Effector memory CD4-positive, alpha-beta T cell (primary cell): Measurements from ENCODE around the gene SLC26A1.

Experiments
- DNase-seq, 3 donors: peaks; one replicate each; pipeline ENCODE4 v3.0.0-alpha.2; 2020
- H3K27ac ChIP-seq: 2 replicates; pipeline ENCODE4 v1.7.0; 2013; ENCODE audit warnings: mild to moderate bottlenecking, low read length, moderate library complexity; ENCODE audit not compliant: insufficient read depth, poor library complexity, severe bottlenecking
- H3K27me3 ChIP-seq: replicated peaks from 2 replicates; pipeline ENCODE4 v1.7.0; 2013; ENCODE audit warnings: mild to moderate bottlenecking, low read length; ENCODE audit not compliant: insufficient read depth, control insufficient read depth, poor library complexity, severe bottlenecking
- H3K36me3 ChIP-seq: 2 replicates; pipeline ENCODE4 v1.7.0; 2013; ENCODE audit warnings: mild to moderate bottlenecking, low read length, moderate library complexity; ENCODE audit not compliant: control insufficient read depth, insufficient read depth
- H3K4me1 ChIP-seq: 2 replicates; pipeline ENCODE4 v1.7.0; 2013; ENCODE audit warnings: low read length, mild to moderate bottlenecking; ENCODE audit not compliant: control insufficient read depth, insufficient read depth, poor library complexity, severe bottlenecking
- H3K4me3 ChIP-seq: 2 replicates; pipeline ENCODE4 v1.7.0; 2013; ENCODE audit warnings: low read length, low read depth, mild to moderate bottlenecking; ENCODE audit not compliant: insufficient read depth, poor library complexity, severe bottlenecking
- H3K9me3 ChIP-seq: 2 replicates; pipeline ENCODE4 v1.7.0; 2013; ENCODE audit warnings: mild to moderate bottlenecking, low read length, moderate library complexity; ENCODE audit not compliant: control insufficient read depth

The SLC26A1 gene

GRCh38 chr4:988726-989721, 4.2 kb downstream of the SLC26A1 start:
- Histone ChIP-seq H3K9me3 (no peaks in the 10 kb centered on the region), H3K27me3 (no peaks in the 10 kb centered on the region), H3K4me3 (no peak overlapping the region), H3K4me1 (peaks cover 15% of the 10 kb centered on the region), H3K36me3 (peaks cover 12% of the 10 kb centered on the region), H3K27ac (no peak overlapping the region)
- DNase-seq = no peak

DNA sequence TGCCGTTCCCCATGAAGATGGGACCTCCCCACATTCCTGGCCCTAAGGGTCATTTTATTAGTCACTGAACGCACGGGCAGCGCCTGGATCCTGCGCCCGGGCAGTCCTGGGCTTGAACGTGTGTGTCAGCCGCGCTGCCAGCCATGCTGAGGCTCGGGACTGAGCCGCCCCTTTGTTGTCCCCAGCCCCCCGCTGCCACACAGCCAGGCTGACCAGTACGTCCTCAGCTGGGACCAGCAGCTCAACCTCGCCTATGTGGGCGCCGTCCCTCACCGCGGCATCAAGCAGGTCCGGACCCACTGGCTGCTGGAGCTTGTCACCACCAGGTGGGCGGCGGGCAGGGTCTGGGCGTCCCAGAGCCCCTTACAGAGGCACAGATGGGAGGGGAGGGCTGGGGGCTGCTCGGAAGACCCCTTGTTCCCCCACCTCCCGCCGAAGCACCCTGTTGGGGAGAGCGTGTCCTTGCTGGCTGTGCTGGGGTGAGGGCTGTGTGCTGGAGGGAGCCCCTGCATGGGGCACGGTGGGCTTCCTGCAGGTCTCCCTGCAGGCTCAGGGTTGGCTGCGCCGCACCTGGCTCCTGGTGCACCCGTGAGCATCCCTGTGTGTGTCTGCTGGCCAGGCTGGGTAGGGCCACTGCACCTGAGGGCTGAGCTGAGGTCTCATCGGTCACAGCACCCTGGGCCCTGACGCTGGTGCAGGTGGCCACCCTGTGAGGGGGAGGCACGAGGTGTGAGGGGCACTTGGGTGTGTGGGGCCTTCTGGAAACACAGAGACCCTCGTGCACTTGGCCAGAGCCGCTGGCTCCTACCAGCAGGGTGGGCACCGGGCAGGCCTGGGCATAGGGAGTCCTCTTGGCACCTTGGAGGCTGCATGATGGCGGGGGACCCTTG, 5.3 kb downstream of the SLC26A1 start:
- Histone ChIP-seq H3K4me1 (peaks cover 15% of the 10 kb centered on the region), H3K4me3 (peak overlapping the region; percentile 61), H3K27ac (no peak overlapping the region), H3K27me3 (no peaks in the 10 kb centered on the region), H3K36me3 (peaks cover 12% of the 10 kb centered on the region), H3K9me3 (no peaks in the 10 kb centered on the region)
- no peak for DNase-seq

DNA sequence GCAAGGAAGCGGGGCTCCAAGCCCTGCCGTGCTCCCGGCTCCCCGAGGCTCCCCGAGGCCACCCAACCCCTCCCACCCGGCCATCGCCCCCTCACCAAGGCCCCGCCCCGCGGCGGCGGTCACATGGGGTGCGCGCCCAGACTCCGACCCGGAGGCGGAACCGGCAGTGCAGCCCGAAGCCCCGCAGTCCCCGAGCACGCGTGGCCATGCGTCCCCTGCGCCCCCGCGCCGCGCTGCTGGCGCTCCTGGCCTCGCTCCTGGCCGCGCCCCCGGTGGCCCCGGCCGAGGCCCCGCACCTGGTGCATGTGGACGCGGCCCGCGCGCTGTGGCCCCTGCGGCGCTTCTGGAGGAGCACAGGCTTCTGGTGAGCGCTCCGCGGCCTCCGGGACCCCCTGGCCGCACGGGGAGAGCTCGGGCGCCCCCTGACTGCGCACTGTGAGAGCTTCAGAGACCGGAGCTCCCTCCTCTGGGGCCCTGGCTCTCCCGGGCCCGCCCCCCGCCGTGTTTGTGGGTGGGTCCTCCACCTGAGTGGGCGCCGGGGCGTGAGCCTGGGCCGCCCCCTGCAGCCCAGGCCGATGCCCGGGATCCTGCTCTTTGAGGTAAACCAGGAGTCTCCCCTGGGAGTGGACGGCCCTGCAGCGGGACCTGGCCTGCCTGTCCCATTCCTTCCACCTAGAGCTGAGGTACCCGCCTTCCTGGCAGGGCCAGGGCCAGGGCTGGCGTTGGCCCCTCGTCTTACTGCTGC, 6.2 kb downstream of the SLC26A1 start, which contains the start of gene IDUA:
Gene IDUA (plus strand): TSS at position 166 of the 745 bp plus-strand sequence. CDS start 41 bp downstream, at position 207.
- Histone ChIP-seq H3K4me3 (peak within 1 kb of the TSS; percentile 61), H3K4me1 (peaks cover 15% of the 10 kb centered on the region)

GRCh38 chr4:986428-986878, 6.8 kb downstream of the SLC26A1 start:
- H3K27me3 ChIP-seq = no peaks in the 10 kb centered on the region
- H3K4me3 ChIP-seq = peak overlapping the region; percentile 61
- peak overlapping the region; percentile 65 for H3K27ac ChIP-seq
- peaks cover 15% of the 10 kb centered on the region for H3K4me1 ChIP-seq
- peaks cover 12% of the 10 kb centered on the region for H3K36me3 ChIP-seq
- DNase-seq = no peak
- H3K9me3 ChIP-seq = no peaks in the 10 kb centered on the region

More for the DNA sequence above, 6.2 kb downstream of the SLC26A1 start, which contains the start of gene IDUA:
- peak; percentile 72 to 81 (median 78) for DNase-seq
- Histone ChIP-seq H3K36me3 (peaks cover 12% of the 10 kb centered on the region), H3K27me3 (no peaks in the 10 kb centered on the region), H3K9me3 (no peaks in the 10 kb centered on the region), H3K27ac (peak within 1 kb of the TSS; percentile 65)

- DNase-seq = peak; percentile 28 to 56 (median 49)
- H3K4me1 ChIP-seq = peaks cover 15% of the 10 kb centered on the region
- H3K9me3 ChIP-seq = no peaks in the 10 kb centered on the region
- H3K36me3 ChIP-seq = peaks cover 7% of the 10 kb centered on the region
- H3K27ac ChIP-seq = no peak overlapping the region
- peak overlapping the region; percentile 55 for H3K4me3 ChIP-seq
- no peaks in the 10 kb centered on the region for H3K27me3 ChIP-seq
Measured at GRCh38 chr4:985123-985830, 7.9 kb downstream of the SLC26A1 start.

DNA sequence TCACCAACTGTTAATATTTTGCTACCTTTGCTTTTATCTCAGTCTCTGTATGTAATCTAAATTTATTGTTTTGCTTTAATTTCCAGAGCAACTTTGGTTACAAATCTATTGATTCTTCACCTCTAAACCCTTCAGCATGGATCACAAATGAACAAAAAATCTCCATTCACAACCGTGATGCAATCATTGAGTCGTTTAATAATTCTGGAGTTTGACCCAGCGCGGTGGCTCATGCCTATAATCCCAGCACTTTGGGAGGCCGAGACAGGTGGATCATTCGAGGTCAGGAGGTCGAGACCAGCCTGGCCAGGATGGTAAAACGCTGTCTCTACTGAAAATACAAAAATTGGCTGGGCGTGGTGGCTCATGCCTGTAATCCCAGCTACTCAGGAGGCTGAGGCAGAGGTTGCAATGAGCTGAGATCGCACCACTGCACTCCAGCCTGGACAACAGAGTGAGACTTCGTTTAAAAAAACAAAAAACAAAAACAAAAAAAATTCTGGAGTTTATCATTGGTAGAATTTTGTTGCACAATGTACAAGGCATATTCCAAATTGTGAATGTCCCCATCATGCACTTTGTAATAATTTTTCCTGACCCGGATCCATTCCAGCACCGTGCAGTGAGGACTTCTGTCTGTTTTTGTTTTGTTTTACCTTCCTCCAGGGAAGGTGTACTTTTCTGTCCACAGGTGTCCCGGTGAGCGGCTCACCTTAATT, 8.7 kb downstream of the SLC26A1 start:
- no peaks in the 10 kb centered on the region for H3K9me3 ChIP-seq
- H3K27ac ChIP-seq = no peak overlapping the region
- H3K4me3 ChIP-seq = peak overlapping the region; percentile 55
- no peak for DNase-seq
- H3K36me3 ChIP-seq = no peaks in the 10 kb centered on the region
- H3K4me1 ChIP-seq = peaks cover 15% of the 10 kb centered on the region
- no peaks in the 10 kb centered on the region for H3K27me3 ChIP-seq

GRCh38 chr4:982814-983213, 10.4 kb downstream of the SLC26A1 start:
- Histone ChIP-seq H3K9me3 (no peaks in the 10 kb centered on the region), H3K4me3 (no peak overlapping the region), H3K4me1 (peaks cover 14% of the 10 kb centered on the region), H3K27ac (no peak overlapping the region), H3K36me3 (no peaks in the 10 kb centered on the region), H3K27me3 (no peaks in the 10 kb centered on the region)
- no peak for DNase-seq

- Histone ChIP-seq H3K36me3 (no peaks in the 10 kb centered on the region), H3K4me3 (no peak overlapping the region), H3K27ac (no peak overlapping the region), H3K9me3 (no peaks in the 10 kb centered on the region), H3K4me1 (peaks cover 9% of the 10 kb centered on the region), H3K27me3 (no peaks in the 10 kb centered on the region)
- no peak for DNase-seq
Measured at GRCh38 chr4:982291-982690, 10.9 kb downstream of the SLC26A1 start.
